GM12864 (cell line): ENCODE measurements around the gene PLPP3.

Experiments
- DNase-seq: peaks from one replicate; pipeline ENCODE4 v3.0.0-alpha.2; 2011; ENCODE audit warnings: low read depth
- H3K4me3 ChIP-seq: 2 replicates; pipeline ENCODE4 v1.5.1; 2011; ENCODE audit warnings: mild to moderate bottlenecking, low read depth, low read length, control low read depth
- CTCF ChIP-seq: IDR thresholded peaks from 2 replicates; pipeline ENCODE4 v1.5.1; 2011; ENCODE audit warnings: low read depth, mild to moderate bottlenecking, moderate library complexity, low read length, control low read depth, inconsistent platforms; ENCODE audit errors: missing control alignments

Gene PLPP3

DNA sequence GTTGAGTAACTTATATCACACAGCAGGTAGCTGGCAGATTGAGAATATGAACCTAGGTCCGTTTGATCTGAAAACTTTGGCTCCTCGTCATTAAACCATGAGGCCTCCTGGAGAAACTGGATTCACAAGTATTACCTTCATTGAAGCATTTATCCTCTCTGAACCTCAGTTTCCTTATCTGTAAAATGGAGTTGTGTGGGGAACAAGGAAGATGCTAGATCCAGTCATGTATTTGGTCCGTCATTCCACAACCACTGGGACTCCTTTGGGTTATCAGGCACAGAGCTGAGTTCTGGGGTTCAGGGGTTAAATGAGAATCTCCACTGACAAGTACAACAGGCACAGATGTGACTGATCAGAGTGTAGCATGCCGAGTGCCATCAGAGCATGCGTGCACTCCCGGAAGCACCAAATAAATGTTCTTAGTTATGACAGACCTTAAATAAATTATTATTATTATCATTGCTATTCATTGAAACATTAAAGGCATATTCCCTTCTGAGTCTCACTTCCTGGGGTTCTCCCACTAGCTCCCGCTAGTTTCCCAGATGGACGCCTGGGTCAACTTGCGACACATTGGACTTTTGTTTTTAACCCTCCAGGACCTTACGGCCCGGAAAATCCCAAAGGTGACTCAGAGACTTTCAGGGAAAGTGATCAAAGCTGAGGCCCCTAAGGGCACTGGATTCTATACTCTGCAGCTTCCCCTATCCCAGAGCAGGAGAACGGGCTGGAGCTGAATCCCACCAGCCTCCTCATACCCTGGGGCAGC lies 130.6 kb downstream of the PLPP3 start:
- DNase-seq = no peak
- no peak for TF ChIP-seq CTCF
- H3K4me3 ChIP-seq = no peak overlapping the region

GRCh38 chr1:56447823-56448222 lies 131.5 kb downstream of the PLPP3 start:
- no peak overlapping the region for H3K4me3 ChIP-seq
- no peak for TF ChIP-seq CTCF
- DNase-seq = no peak

- TF ChIP-seq CTCF = no peak
- no peak overlapping the region for H3K4me3 ChIP-seq
- DNase-seq = no peak
Observed at GRCh38 chr1:56446531-56447098, 132.7 kb downstream of the PLPP3 start.

GRCh38 chr1:56444960-56445646 lies 134.3 kb downstream of the PLPP3 start:
- TF ChIP-seq CTCF = no peak
- DNase-seq = no peak
- no peak overlapping the region for H3K4me3 ChIP-seq
